Lung (tissue), 12 donors: ENCODE data around the gene SFRP5. TPM values are rescaled to one million over a fixed set of nuclear protein-coding genes. Genes with fewer than 3 reads are reported as not detected.

Experiments used
- ATAC-seq: fragments of 200-7000 bp; cut with Tn5 transposase; one replicate; pipeline ENCODE4 v1.9.1; 2020; ENCODE audit warnings: moderate number of reproducible peaks; ENCODE audit not compliant: insufficient read depth, low FRiP score
- DNase-seq, 3 donors: peaks; one replicate each; pipeline ENCODE4 v3.0.0-alpha.2; 2013 to 2017
- H3K27ac ChIP-seq, 2 donors: one replicate each; pipeline ENCODE4 v1.5.1; 2013; ENCODE audit warnings: mild to moderate bottlenecking in 2 of 2, moderate library complexity in 2 of 2, control low read depth in 1 of 2, inconsistent platforms in 1 of 2, low read depth in 1 of 2, low read length in 1 of 2
- H3K27me3 ChIP-seq, 3 donors: one replicate each; pipeline ENCODE4 v1.5.1; 2013; ENCODE audit warnings: low read length in 2 of 3; ENCODE audit not compliant: control insufficient read depth in 3 of 3, insufficient read depth in 3 of 3
- H3K36me3 ChIP-seq, 4 donors: one replicate each; pipeline ENCODE4 v1.5.1; 2013; ENCODE audit warnings: low read length in 4 of 4, mild to moderate bottlenecking in 1 of 4, moderate library complexity in 1 of 4; ENCODE audit not compliant: control insufficient read depth in 4 of 4, insufficient read depth in 4 of 4
- H3K4me1 ChIP-seq, 5 donors: one replicate each; pipeline ENCODE4 v1.5.1; 2013; ENCODE audit warnings: low read length in 5 of 5, mild to moderate bottlenecking in 2 of 5, moderate library complexity in 1 of 5; ENCODE audit not compliant: control insufficient read depth in 5 of 5, insufficient read depth in 5 of 5
- H3K4me3 ChIP-seq: one replicate; pipeline ENCODE4 v1.5.1; 2013; ENCODE audit warnings: mild to moderate bottlenecking, control low read depth, moderate library complexity
- H3K9ac ChIP-seq, 2 donors: one replicate each; pipeline ENCODE4 v1.5.1; 2013; ENCODE audit warnings: low read length in 2 of 2, control low read depth in 1 of 2; ENCODE audit not compliant: insufficient read depth in 1 of 2
- H3K9me3 ChIP-seq, 4 donors: one replicate each; pipeline ENCODE4 v1.5.1; 2013; ENCODE audit warnings: low read length in 3 of 4, mild to moderate bottlenecking in 1 of 4, moderate library complexity in 1 of 4; ENCODE audit not compliant: control insufficient read depth in 4 of 4, insufficient read depth in 3 of 4
- WGBS, 2 donors: extraction: QIAGEN DNeasy Blood & Tissue Kit; methylation state at CpG; one replicate each; pipeline ENCODE4 v1.1.7; 2013; 5-methylcytosine and 5-hydroxymethylcytosine counted together
- polyA plus RNA-seq, 2 donors: library from polyadenylated mRNA; stranded (reverse); fragments of 200-250 nt; gene quantifications; one replicate each; pipeline ENCODE4 v1.2.1, GENCODE V29; 2013
- total RNA-seq, 2 donors: library from RNA; depleted of rRNA in 1 of 2; stranded (reverse); fragments of >200 nt in 1 of 2; gene quantifications; one replicate each; pipeline ENCODE4 v1.2.1, GENCODE V29; 2014 to 2021
- TF ChIP-seq, protein P1 (sequence below): IDR thresholded peaks from 2 replicates; pipeline ENCODE4 v1.5.1; 2012; ENCODE audit warnings: mild to moderate bottlenecking; ENCODE audit errors: control extremely low read depth, extremely low read depth
- donor health status: control.
- donor health status: control.
- donor health status: Bipolar disorder and iron deficiency.
- donor health status: healthy.
- donor health status: DM: yes; HTN: yes; CAD: no.

The SFRP5 gene
- total and polyA plus RNA-seq, 4 donors: 0.44 to 12.8 (median 1.7) TPM

GRCh38 chr10:97748116-97748515 lies 23.7 kb downstream of the SFRP5 start:
- TF ChIP-seq, protein P1, sequence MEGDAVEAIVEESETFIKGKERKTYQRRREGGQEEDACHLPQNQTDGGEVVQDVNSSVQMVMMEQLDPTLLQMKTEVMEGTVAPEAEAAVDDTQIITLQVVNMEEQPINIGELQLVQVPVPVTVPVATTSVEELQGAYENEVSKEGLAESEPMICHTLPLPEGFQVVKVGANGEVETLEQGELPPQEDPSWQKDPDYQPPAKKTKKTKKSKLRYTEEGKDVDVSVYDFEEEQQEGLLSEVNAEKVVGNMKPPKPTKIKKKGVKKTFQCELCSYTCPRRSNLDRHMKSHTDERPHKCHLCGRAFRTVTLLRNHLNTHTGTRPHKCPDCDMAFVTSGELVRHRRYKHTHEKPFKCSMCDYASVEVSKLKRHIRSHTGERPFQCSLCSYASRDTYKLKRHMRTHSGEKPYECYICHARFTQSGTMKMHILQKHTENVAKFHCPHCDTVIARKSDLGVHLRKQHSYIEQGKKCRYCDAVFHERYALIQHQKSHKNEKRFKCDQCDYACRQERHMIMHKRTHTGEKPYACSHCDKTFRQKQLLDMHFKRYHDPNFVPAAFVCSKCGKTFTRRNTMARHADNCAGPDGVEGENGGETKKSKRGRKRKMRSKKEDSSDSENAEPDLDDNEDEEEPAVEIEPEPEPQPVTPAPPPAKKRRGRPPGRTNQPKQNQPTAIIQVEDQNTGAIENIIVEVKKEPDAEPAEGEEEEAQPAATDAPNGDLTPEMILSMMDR: no peak
- H3K36me3 ChIP-seq: peaks cover 28 to 61% (median 39%) of the 10 kb centered on the region in 4 donors
- DNase-seq (peak in 2 of 3 donors; percentile 13 to 21), ATAC-seq (no peak)
- peaks cover 0 to 3% (median 0%) of the 10 kb centered on the region in 5 donors for H3K4me1 ChIP-seq
- H3K27me3 ChIP-seq: no peaks in the 10 kb centered on the region
- H3K9ac ChIP-seq: no peak overlapping the region
- no peaks in the 10 kb centered on the region for H3K9me3 ChIP-seq
- no peak overlapping the region for H3K4me3 ChIP-seq
- no peak overlapping the region for H3K27ac ChIP-seq
- WGBS, 2 donors: 87 to 91% methylated on average over 10 of the region's 10 CpGs

DNA sequence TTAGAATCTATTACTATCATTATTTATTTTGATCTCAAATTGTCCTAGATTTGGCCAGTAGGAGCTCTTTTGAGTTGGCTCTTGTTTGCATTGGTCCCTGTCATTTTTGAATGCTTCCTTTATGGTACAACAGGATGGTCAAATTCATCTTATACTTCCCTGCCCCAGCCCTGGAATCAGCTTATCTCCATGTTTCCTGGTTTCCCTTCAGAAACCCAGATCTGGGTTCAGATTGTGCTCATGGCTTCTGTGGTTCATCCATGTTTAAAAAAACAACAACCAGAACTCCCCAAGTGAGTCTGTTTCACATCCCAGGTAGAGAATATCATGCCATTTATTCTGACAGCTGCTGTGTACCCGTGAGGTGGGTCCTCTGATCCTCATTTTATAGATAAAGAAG lies 24.2 kb downstream of the SFRP5 start:
- Histone ChIP-seq H3K4me3 (no peak overlapping the region), H3K9ac (no peak overlapping the region), H3K4me1 (peaks cover 0 to 3% (median 0%) of the 10 kb centered on the region in 5 donors), H3K27ac (no peak overlapping the region), H3K9me3 (no peaks in the 10 kb centered on the region), H3K36me3 (peaks cover 27 to 56% (median 40%) of the 10 kb centered on the region in 4 donors), H3K27me3 (no peaks in the 10 kb centered on the region)
- ATAC-seq: no peak
- TF ChIP-seq, protein P1: no peak
- no peak for DNase-seq
- 95 to 100% methylated on average over 1 of the region's 1 CpG for WGBS, 2 donors

- no peak for DNase-seq
- peaks cover 17 to 37% (median 35%) of the 10 kb centered on the region in 4 donors for H3K36me3 ChIP-seq
Measured at GRCh38 chr10:97744405-97745035, 27.3 kb downstream of the SFRP5 start.

More at GRCh38 chr10:97744405-97745035, 27.3 kb downstream of the SFRP5 start:
- Histone ChIP-seq H3K27me3 (no peaks in the 10 kb centered on the region), H3K4me3 (no peak overlapping the region), H3K4me1 (peaks cover 0 to 3% (median 0%) of the 10 kb centered on the region in 5 donors), H3K9me3 (no peaks in the 10 kb centered on the region), H3K27ac (no peak overlapping the region), H3K9ac (no peak overlapping the region)
- 94 to 97% methylated on average over 15 of the region's 15 CpGs for WGBS, 2 donors
- no peak for ATAC-seq
- TF ChIP-seq, protein P1: no peak
